Stimulated activated CD4-positive, alpha-beta T cell treated with anti-CD3 and anti-CD28 coated beads, TNF-alpha, amount 100 ng/mL, for 4 hours (primary cell): ENCODE results near the gene ARSG.
"Not testable (repeated sequence)": the region's sequence is repeated elsewhere in the genome, so short reads cannot be mapped to it uniquely, and the experiment has no call there.

Experiments
- DNase-seq, 3 experiments: peaks; one replicate each; pipeline ENCODE4 v3.0.0-alpha.2; 2020; ENCODE audit warnings: low read depth in 3 of 3

ARSG gene

DNA sequence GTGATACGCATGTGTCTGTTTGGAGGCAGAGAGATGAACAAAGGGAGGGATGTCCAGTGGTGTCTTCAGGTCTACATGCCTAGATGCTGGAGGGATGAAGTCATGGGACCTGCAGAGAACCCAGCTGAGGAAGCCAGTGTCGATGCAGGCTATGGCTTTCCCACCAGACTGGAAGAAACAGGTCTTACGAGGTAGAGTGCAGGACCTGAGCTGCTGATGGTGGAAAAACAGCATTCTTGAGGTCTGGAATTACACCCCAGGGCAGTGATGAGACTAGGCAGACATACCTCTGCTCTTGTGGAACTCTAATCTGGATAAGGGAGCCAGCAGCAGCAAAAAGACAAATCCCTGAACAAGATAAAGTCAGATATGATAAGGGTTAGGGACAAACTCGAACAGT, 37.4 kb downstream of the ARSG start:
- no peak for DNase-seq

DNA sequence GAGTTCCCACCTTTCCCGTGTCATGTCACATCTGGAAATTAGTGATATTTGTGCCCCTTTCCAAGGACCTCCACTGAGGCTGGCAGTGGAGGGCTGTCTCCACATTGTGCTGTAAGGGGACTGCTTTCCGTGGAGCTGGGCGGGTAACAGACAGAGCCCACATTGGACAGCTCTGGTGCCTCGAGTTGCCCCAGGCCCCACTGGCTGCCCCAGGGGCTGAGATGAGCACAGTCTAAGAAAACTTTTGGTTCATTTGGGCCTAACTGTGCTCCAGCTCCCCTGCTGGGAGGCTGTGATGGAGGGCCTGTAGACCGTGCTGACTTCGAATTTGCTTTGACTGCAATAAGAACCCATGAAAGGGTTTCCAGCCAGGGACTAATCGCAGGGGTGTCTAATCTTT, 38.0 kb downstream of the ARSG start:
- no peak for DNase-seq

GRCh38 chr17:68331932-68332331, 40.6 kb downstream of the ARSG start:
- not testable (repeated sequence) for DNase-seq

DNA sequence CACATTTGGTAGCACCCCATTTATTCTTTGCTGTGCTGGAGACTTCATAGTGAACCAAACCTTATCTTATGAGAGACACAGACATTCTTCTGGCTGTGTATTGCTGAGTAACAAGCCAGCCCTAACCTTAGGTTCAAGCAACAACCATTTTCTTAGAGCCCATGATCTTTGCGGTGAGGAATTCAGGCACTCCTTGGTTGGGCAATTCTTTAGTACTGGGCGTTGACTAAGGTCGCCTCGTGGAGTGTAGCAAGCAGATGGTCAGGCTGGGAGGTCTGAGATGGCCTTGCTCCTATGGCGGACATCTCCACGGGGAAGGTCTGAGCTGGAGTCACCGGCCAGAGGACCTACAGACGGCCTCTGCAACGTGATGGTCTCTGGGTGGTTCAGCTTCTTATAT, 43.1 kb downstream of the ARSG start:
- DNase-seq: no peak

DNA sequence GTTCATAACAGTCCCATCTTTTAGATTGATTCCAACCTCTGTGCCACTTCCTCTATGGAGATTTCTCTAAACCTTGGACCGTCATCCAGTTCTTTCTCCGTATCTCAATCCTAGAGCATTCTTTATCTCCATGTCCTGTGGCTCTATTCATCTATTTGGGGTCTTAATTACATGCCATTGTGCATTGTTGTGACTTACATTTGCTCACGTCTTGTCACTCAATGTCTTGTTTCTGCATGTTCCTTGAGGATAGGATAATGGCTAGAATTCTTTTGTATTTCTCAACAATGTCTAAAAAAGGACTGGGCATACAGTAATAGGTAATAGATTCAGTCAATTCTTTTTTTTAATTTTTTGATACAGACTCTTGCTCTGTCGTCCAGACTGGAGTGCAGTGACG, 50.2 kb downstream of the ARSG start:
- no peak for DNase-seq

GRCh38 chr17:68343976-68344375, 52.7 kb downstream of the ARSG start:
- no peak for DNase-seq

GRCh38 chr17:68344701-68345136, 53.4 kb downstream of the ARSG start:
- DNase-seq: peak in 2 of 3 experiments; percentile 13 to 23

DNA sequence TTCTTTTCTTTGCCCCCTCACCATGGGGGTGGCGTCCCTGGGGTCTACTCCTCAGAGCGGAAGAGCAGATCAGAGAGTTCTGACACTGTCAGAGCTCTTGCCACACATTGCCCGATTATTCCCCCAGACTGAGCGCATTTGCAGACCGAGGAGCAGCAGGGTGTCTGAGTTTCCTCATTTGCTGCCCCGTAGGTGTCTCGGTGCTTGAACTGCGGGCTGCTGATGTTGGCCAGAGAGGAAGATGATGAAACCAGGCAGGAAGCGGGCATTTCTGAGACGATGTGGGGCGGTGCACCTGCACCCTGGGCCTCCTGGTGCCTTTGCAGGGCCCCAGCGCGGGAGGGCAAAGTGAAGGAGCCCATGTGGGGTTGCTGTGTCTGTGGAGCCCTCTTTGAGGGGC, 55.2 kb downstream of the ARSG start:
- DNase-seq: peak; percentile 21 to 46 (median 45)

DNA sequence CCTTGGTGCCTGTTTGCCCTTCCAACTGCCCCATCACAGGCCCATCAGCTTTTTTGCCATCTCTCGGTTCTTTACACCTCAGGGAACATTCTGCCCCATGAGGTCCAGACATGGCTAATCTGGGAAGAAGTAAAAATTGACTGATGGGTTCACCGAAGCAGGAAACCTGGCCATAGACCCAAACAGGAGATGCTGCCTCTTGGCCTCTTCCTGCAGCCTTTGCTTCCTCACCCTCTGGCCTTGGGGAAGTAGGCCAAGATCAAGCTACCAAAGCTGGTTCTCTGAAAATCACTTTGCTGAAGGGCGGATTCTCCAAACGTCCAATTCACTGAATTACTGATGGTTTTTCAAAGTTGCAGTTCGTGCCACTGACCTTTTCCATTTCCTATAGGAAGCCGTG, 56.1 kb downstream of the ARSG start:
- DNase-seq: no peak

DNA sequence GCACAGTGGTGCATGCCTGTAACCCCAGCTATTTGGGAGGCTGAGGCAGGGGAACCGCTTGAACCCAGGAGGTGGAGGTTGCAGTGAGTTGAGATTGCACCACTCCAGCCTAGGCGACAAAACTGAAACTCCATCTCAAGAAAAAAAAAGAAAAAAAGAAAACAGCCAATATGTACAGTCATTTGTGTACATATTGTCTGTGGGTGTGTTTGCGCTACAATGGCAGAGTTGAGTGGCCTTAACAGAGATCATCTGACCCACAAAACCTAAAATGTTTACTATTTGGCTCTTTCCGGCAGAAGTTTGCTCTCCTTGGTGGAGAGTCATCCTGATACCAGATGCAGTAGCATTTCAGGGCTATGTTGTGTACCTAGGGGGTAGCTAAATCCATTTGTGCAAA, 57.9 kb downstream of the ARSG start:
- DNase-seq: no peak

DNA sequence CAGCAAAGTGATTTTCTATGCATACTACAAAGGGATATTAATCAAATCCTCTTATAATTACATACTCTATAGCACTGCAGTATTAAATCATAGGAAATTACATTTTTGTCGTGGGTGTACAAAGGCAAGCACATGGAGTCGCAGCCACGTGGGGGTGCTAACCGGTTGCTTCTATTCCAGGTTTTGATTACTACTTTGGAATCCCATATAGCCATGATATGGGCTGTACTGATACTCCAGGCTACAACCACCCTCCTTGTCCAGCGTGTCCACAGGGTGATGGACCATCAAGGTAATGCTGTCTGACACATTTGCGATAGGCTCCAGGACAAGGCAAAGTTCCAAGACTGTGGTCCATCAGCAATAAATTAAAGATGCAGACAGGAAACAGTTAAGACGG, 60.1 kb downstream of the ARSG start:
- no peak for DNase-seq

- DNase-seq: no peak
Observed at GRCh38 chr17:68352041-68352440, 60.7 kb downstream of the ARSG start.

GRCh38 chr17:68352671-68353070, 61.4 kb downstream of the ARSG start:
- not testable (repeated sequence) for DNase-seq

DNA sequence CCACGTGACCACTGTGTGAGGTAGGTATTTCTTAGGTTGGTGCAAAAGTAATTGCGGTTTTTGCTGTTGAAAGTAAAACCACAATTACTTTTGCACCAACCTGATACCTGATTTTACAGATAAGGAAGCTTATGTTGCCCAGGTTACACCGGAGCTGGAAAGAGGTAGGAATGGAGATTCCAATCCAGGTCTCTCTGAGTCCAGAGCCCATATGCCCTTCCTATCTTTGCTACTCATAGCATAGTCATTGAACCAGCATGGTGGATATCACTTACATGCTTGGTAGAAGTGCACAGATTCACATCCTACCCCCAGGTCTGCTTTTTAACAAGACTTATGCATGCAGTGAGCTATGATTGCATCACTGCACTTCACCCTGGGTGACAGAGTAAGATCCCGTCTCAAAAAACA, 61.8 kb downstream of the ARSG start:
- no peak for DNase-seq

- not testable (repeated sequence) for DNase-seq
Observed at GRCh38 chr17:68354311-68354710, 63.0 kb downstream of the ARSG start.

- DNase-seq: not testable (repeated sequence)
Observed at GRCh38 chr17:68355108-68355507, 63.8 kb downstream of the ARSG start.

DNA sequence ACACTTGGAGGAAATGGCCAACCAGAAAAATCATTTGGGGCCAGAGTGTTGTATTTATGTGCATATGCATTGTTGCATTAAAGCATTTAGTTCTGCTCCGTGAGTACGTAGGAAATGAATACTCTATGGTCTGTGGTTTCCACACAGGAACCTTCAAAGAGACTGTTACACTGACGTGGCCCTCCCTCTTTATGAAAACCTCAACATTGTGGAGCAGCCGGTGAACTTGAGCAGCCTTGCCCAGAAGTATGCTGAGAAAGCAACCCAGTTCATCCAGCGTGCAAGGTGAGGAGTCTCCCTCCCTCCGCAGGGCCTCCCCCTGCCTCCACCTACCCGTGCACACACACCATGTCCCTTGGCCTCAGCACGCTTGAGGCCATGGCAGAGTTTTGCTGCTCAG, 65.2 kb downstream of the ARSG start:
- DNase-seq: peak in 2 of 3 experiments; percentile 21 to 36

- no peak for DNase-seq
Observed at GRCh38 chr17:68356949-68357455, 65.7 kb downstream of the ARSG start.

DNA sequence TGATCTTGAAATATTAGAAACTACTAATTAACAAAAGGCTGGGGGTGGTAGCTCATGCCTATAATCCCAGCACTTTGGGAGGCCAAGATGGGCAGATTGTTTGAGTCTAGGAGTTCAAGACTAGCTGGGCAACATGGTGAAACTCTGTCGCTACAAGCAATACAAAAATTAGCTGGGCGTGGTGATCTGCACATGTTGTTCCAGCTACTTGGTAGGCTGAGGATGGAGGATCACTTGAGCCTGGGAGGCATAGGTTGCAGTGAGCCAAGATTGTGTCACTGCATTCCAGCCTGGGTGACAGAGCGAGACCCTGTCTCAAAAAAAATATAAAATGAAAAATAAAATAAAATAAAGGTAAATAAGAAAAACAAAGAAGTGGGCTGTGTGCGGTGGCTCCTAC, 66.6 kb downstream of the ARSG start:
- no peak for DNase-seq

DNA sequence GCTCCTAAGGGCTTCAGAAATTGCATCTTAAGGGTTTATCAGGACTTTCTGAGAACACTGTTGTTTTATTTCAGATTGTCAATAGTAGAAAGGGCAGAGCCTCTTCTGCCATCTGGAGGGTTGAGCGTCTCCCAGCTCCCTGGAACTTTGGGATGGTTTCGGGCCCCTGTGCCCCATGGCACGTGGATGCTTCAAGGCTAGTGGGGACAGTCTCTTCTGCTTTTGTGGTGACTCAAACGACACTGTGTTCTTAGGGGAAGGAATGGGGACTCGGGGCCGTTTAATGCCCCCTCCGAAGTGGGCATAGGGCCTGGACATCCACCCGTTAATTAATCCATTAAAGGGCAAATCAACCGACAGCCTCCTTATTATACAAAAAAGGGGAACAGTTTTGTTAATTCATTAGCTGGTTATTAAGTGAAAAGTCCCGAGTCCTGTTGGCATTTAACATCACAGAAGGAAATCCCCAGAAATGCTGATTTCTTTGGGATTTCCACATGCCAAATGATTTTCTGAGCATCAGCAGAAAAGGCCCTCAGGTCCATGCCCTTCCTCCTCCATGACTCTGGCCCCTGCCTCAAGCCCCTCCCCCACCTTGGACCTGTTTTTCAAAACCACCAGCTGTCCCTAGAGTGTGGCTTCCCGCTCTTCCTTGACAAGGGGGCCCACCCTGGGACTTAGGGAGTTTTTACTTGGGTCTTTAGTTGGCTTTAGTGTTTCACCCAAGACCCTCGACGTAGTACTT, 68.7 kb downstream of the ARSG start:
- DNase-seq: no peak

DNA sequence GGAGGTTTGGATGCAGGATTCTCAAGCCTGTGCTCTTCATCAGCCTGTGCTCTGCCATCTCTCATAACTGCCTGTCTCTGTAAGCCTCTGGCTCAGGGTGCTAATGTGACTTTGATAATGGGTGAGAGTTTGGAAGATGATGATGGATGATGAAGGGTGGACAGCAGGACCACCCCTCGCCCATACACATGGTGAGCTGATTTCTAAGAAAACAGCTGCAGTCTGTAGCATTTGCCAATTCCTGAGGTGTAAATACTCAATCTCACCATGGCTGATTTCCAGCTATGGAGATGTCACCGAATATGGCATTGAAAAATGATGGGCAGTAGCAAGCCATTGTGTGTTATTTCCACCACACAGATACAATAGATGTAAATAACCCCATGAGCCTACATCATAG, 74.2 kb downstream of the ARSG start:
- DNase-seq: no peak

DNA sequence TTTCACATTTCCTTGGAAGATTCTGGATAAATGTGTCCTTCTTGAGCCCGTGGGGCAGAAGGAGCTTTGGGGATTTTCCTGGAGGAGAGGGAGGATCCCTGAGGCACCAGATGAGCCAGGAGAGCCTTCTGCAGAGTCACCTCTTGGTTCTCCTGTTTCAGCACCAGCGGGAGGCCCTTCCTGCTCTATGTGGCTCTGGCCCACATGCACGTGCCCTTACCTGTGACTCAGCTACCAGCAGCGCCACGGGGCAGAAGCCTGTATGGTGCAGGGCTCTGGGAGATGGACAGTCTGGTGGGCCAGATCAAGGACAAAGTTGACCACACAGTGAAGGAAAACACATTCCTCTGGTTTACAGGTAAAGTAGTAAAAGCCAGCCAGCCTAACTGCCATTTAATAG, 77.1 kb downstream of the ARSG start:
- DNase-seq: no peak

DNA sequence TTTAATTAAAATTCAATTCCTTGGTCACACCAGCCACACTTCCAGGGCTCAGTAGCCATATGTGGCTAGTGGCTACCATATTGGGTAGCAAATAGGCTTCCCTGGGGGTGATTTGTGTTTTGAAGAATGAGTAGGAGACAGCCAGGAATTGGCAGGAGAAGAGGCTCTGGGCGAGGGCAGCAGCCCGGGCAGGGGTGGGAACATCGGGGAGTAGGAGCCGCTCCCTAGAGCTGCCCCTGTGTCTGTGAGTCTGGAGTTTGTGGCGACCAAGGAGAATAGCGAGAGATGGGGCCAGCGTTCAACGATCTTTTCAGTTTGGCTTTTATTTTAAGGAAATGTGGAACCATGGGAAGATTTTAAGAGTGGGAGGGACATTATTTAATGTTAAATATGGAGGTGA, 84.3 kb downstream of the ARSG start:
- DNase-seq: no peak

DNA sequence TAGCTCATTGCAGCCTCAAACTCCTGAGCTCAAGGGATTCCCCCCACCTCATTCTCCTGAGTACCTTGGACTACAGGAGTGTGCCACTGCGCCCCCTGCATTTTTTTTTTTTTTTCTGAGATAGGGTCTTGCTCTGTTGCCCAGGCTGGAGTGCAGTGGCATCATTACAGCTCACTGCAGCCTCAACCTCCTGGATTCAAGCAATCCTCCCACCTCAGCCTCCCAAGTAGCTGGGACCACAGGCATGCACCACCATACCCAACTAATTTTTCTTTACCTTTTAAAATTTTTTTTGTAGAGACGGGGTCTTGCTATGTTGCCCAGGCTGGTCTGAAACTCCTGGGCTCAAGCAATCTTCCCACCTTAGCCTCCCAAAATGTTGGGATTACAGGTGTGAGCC, 84.9 kb downstream of the ARSG start:
- DNase-seq: not testable (repeated sequence)
